HG02852 (cell line): ENCODE data around the gene EP300.

Source experiments
- ATAC-seq: cut with Tn5 transposase; IDR thresholded peaks from one replicate; pipeline ENCODE4 v1.9.1; 2021; ENCODE audit warnings: mild to moderate bottlenecking, moderate library complexity; ENCODE audit not compliant: unreplicated experiment

EP300 gene

DNA sequence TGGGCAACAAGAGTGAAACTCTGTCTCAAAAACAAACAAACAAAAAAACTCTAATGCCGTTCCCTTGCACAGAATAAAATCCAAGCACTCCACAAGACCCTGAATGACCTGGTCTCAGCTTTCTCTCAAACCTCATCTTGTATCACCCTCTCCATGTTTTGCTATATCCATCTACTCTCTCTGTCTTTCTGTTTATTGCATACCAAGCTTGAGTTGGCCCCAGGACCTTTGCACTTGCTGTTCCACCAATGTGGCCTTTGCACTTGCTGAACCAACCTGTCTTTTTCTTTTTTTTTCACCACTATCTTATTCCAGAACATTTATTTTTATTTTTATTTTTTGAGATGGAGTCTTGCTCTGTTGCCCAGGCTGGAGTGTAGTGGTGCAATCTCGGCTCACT is 110.7 kb downstream of the EP300 start:
- no peak for ATAC-seq

- ATAC-seq, result no peak
Measured at GRCh38 chr22:41204066-41204465, 111.7 kb downstream of the EP300 start.

GRCh38 chr22:41204992-41205900 is 112.9 kb downstream of the EP300 start, which contains the start of gene L3MBTL2:
Gene L3MBTL2, plus strand, starts transcription at chr22:41205312. Its CDS starts 51 bp downstream, at chr22:41205363.
- peak; percentile 92 for ATAC-seq

GRCh38 chr22:41206719-41207118 is 114.3 kb downstream of the EP300 start:
- ATAC-seq, result no peak

- no peak for ATAC-seq
Measured at GRCh38 chr22:41215409-41215808, 123.0 kb downstream of the EP300 start.

GRCh38 chr22:41215926-41216325 is 123.5 kb downstream of the EP300 start:
- no peak for ATAC-seq

DNA sequence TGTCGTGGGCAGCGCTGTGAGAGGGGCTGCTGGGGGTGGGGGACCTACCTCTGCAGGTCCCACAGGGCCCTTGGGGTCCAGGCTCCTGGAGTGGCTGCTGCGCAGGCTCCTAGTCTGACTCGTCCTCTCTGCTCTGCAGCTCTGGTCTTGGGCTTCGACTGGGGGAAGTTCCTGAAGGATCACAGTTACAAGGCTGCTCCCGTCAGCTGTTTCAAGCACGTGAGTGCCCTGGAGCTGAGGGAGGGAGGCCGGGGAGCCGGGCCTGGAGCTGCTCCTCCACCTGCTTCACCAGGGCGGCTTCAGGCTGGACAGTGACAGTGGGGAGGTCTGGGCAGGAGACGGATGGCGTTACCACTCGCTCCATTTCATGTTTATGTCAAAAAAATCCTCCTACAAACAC is 124.6 kb downstream of the EP300 start:
- no peak for ATAC-seq

DNA sequence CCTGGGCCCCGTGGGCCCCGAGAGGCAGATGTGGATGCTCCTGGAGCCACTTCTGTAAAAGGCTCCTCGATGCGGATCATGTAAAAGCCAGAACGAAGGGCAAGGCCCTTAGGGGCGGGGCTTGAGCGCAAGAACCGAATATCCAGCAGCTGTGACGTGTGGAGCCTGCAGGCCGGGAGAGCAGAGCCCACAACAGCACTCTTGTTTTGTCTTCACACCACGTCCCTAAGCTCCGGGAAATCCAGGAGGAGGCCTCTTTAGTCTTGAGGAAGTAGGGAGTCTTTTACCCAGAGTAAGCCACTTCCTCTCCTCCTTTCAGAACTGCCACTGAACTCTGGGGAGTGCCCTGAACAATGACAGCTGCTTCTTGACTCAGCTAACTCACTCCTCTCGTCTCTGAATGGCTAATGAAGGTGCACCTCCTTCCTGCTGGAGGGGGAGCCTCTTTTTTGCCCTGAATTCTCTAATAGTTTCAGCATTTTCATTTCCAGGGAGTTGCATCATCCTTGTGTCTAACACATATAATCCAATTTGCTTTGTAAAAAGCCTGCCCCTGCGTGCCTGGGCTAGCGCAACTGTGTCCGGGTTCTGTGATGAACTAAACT is 125.3 kb downstream of the EP300 start:
- ATAC-seq, result no peak

GRCh38 chr22:41222846-41223507 is 130.6 kb downstream of the EP300 start:
- ATAC-seq, result no peak

DNA sequence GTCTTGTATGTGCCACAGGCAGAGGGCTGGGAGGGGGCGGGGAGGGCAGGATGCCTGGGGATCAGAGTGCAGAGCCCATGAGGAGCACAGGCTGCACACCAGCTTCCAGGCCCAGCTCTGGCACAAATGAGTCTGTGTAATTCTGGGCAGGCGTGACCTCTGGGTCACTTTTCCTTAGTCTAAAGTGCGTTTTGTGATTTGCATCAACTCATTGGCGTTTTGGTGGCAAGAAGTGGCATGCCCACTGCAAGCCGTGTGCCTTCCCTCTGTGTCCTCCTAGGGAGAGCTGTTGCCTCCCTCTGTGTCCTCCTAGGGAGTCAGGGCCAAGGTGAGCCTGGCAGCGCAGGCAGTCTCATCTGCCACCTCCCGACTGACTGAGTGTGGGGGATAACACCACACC is 131.1 kb downstream of the EP300 start:
- ATAC-seq, result no peak

GRCh38 chr22:41226723-41227655 is 134.6 kb downstream of the EP300 start:
- ATAC-seq, result no peak

DNA sequence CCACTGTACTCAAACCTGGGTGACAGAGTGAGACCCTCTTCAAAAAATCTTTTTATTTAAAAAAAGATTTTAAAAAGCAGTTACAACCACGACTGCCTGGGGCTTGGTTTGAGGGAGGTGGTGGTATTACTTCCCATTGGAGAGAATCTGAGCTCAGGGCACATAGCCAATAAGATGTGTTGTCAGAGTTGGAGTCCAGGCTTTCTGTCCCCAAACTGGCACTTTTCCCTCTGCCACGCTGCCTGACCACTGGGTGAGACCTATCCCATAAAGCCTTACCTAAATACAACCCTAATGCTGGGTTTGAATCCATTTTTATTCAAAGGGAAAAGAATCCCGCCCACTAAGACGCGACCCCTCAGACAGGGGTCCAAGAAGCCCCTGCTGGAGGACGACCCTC is 136.8 kb downstream of the EP300 start:
- no peak for ATAC-seq
